Measurements from ENCODE around the gene NKD1. TPM values are rescaled to one million over a fixed set of nuclear protein-coding genes. Genes with fewer than 3 reads are reported as not detected.

The NKD1 gene
- total RNA-seq, 1 donor from 2014 or later = 2.1 TPM

DNA sequence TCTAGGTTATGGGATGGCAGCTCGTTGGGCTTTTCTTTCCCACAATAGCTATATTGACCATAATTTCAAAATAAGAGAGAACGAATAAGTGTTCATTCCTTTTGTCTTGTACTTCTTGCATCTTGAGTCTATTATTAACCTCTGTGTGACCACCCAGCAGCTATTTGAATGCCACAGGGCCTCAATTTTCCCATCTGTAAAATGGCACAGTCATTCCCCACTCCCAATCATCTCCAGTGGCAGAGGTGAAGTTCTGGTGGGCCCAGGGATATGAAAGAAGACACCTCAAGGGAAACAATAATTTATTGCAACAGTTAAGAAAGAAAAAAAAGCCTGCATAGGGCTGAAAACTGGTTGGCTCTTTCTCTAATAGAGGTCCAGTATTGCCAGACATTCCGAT lies 28.6 kb upstream of the NKD1 start:
- H3K9me3 ChIP-seq (ENCODE audit: control insufficient read depth in 3 of 3, low read length in 3 of 3) = peaks cover 0 to 12% (median 3%) of the 10 kb centered on the region in 3 donors
- no peaks in the 10 kb centered on the region for H3K4me1 ChIP-seq (ENCODE audit: control insufficient read depth in 3 of 3, insufficient read depth in 3 of 3, low read length in 3 of 3)
- H3K36me3 ChIP-seq (ENCODE audit: control insufficient read depth in 3 of 3, insufficient read depth in 3 of 3, low read length in 3 of 3) = no peaks in the 10 kb centered on the region
- H3K27ac ChIP-seq (ENCODE audit: low read depth, low read length) = no peak overlapping the region
- no peak overlapping the region for H3K4me3 ChIP-seq (ENCODE audit: low read length in 3 of 3)
- no peak overlapping the region for H3K9ac ChIP-seq (ENCODE audit: low read depth in 1 of 3, low read length in 3 of 3)
- H3K27me3 ChIP-seq (ENCODE audit: control insufficient read depth in 3 of 3, insufficient read depth in 3 of 3, low read length in 3 of 3) = peaks cover 5 to 21% (median 14%) of the 10 kb centered on the region in 3 donors

DNA sequence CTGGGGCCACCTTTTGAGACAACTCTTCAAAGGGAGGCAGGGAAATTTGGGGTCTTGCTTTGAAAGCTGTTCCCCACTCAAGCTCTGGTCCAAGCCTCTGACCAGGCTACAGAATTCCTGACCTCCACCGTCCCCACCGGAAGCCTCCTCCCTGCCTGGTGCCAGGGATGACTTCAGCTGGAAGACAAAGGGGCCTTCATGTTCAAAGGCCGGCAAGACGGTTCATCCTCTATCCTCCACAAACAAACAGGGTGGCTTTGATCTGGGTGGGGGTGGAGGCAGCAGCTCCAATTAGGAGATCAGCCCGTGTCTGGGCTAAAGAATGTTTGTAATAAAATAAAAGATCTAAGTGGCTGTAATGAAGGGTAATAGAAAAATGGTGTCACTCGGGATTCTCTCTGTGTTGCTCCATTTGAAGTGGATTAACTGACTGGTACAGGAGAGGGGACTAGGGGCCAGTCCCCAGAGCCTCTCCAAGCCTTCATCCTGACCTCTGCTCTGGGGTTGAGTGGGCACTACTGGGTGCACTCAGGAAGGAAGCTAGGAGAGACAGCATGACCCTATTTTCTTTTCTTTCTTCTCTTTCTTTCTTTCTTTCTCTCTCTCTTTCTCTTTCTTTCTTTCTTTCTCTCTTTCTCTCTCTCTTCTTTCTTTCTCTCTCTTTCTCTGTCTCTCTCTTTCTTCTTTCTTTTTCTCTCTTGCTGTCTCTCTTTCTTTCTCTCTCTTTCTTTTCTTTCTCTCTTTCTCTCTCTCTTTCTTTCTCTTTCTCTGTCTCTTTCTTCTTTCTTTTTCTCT lies 27.5 kb upstream of the NKD1 start:
- Histone ChIP-seq H3K27ac (ENCODE audit: low read depth, low read length) (no peak overlapping the region), H3K27me3 (ENCODE audit: control insufficient read depth in 3 of 3, insufficient read depth in 3 of 3, low read length in 3 of 3) (peaks cover 8 to 21% (median 14%) of the 10 kb centered on the region in 3 donors), H3K4me3 (ENCODE audit: low read length in 3 of 3) (no peak overlapping the region), H3K9me3 (ENCODE audit: control insufficient read depth in 3 of 3, low read length in 3 of 3) (peaks cover 0 to 12% (median 3%) of the 10 kb centered on the region in 3 donors), H3K9ac (ENCODE audit: low read depth in 1 of 3, low read length in 3 of 3) (no peak overlapping the region), H3K4me1 (ENCODE audit: control insufficient read depth in 3 of 3, insufficient read depth in 3 of 3, low read length in 3 of 3) (no peaks in the 10 kb centered on the region), H3K36me3 (ENCODE audit: control insufficient read depth in 3 of 3, insufficient read depth in 3 of 3, low read length in 3 of 3) (no peaks in the 10 kb centered on the region)

GRCh38 chr16:50521246-50521900 lies 26.8 kb upstream of the NKD1 start:
- no peak overlapping the region for H3K9ac ChIP-seq (ENCODE audit: low read depth in 1 of 3, low read length in 3 of 3)
- H3K27ac ChIP-seq (ENCODE audit: low read depth, low read length) = no peak overlapping the region
- no peak overlapping the region for H3K4me3 ChIP-seq (ENCODE audit: low read length in 3 of 3)
- H3K27me3 ChIP-seq (ENCODE audit: control insufficient read depth in 3 of 3, insufficient read depth in 3 of 3, low read length in 3 of 3) = peaks cover 8 to 22% (median 20%) of the 10 kb centered on the region in 3 donors
- H3K36me3 ChIP-seq (ENCODE audit: control insufficient read depth in 3 of 3, insufficient read depth in 3 of 3, low read length in 3 of 3) = no peaks in the 10 kb centered on the region
- H3K9me3 ChIP-seq (ENCODE audit: control insufficient read depth in 3 of 3, low read length in 3 of 3) = peaks cover 0 to 10% (median 3%) of the 10 kb centered on the region in 3 donors
- no peaks in the 10 kb centered on the region for H3K4me1 ChIP-seq (ENCODE audit: control insufficient read depth in 3 of 3, insufficient read depth in 3 of 3, low read length in 3 of 3)

GRCh38 chr16:50522324-50522723 lies 25.9 kb upstream of the NKD1 start:
- Histone ChIP-seq H3K27ac (ENCODE audit: low read depth, low read length) (no peak overlapping the region), H3K36me3 (ENCODE audit: control insufficient read depth in 3 of 3, insufficient read depth in 3 of 3, low read length in 3 of 3) (no peaks in the 10 kb centered on the region), H3K9me3 (ENCODE audit: control insufficient read depth in 3 of 3, low read length in 3 of 3) (peaks cover 0 to 2% (median 1%) of the 10 kb centered on the region in 3 donors), H3K9ac (ENCODE audit: low read depth in 1 of 3, low read length in 3 of 3) (no peak overlapping the region), H3K4me3 (ENCODE audit: low read length in 3 of 3) (no peak overlapping the region), H3K4me1 (ENCODE audit: control insufficient read depth in 3 of 3, insufficient read depth in 3 of 3, low read length in 3 of 3) (no peaks in the 10 kb centered on the region), H3K27me3 (ENCODE audit: control insufficient read depth in 3 of 3, insufficient read depth in 3 of 3, low read length in 3 of 3) (peaks cover 8 to 26% (median 20%) of the 10 kb centered on the region in 3 donors)

- Histone ChIP-seq H3K9me3 (ENCODE audit: control insufficient read depth in 3 of 3, low read length in 3 of 3) (no peaks in the 10 kb centered on the region), H3K4me1 (ENCODE audit: control insufficient read depth in 3 of 3, insufficient read depth in 3 of 3, low read length in 3 of 3) (no peaks in the 10 kb centered on the region), H3K27me3 (ENCODE audit: control insufficient read depth in 3 of 3, insufficient read depth in 3 of 3, low read length in 3 of 3) (peaks cover 8 to 26% (median 20%) of the 10 kb centered on the region in 3 donors), H3K36me3 (ENCODE audit: control insufficient read depth in 3 of 3, insufficient read depth in 3 of 3, low read length in 3 of 3) (no peaks in the 10 kb centered on the region), H3K9ac (ENCODE audit: low read depth in 1 of 3, low read length in 3 of 3) (no peak overlapping the region), H3K27ac (ENCODE audit: low read depth, low read length) (no peak overlapping the region), H3K4me3 (ENCODE audit: low read length in 3 of 3) (no peak overlapping the region)
Observed at GRCh38 chr16:50523710-50524109, 24.5 kb upstream of the NKD1 start.

DNA sequence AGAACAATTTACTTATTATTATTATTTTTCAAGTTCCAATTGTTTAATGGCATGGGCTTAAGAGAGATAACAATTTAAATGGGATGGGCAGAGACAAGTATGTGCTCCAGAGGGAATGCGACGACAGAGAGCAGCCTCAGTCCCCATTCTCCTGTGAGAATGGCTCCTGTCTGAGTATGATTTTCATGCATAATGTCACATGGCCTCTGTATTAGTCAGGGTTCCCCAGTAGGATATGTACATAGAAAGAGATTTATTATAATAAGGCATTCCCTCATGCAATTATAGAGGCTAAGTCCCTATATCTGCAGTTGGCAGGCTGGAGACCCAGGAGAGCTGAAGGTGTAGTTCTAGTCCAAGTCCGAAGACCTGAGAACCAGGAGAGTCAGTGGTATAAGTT lies 22.9 kb upstream of the NKD1 start:
- H3K9me3 ChIP-seq (ENCODE audit: control insufficient read depth in 3 of 3, low read length in 3 of 3) = peaks cover 0 to 5% (median 3%) of the 10 kb centered on the region in 3 donors
- H3K27ac ChIP-seq (ENCODE audit: low read depth, low read length) = no peak overlapping the region
- no peaks in the 10 kb centered on the region for H3K4me1 ChIP-seq (ENCODE audit: control insufficient read depth in 3 of 3, insufficient read depth in 3 of 3, low read length in 3 of 3)
- H3K9ac ChIP-seq (ENCODE audit: low read depth in 1 of 3, low read length in 3 of 3) = no peak overlapping the region
- no peaks in the 10 kb centered on the region for H3K36me3 ChIP-seq (ENCODE audit: control insufficient read depth in 3 of 3, insufficient read depth in 3 of 3, low read length in 3 of 3)
- H3K4me3 ChIP-seq (ENCODE audit: low read length in 3 of 3) = no peak overlapping the region
- H3K27me3 ChIP-seq (ENCODE audit: control insufficient read depth in 3 of 3, insufficient read depth in 3 of 3, low read length in 3 of 3) = peaks cover 8 to 26% (median 20%) of the 10 kb centered on the region in 3 donors

GRCh38 chr16:50525716-50526115 lies 22.5 kb upstream of the NKD1 start:
- Histone ChIP-seq H3K4me3 (ENCODE audit: low read length in 3 of 3) (no peak overlapping the region), H3K4me1 (ENCODE audit: control insufficient read depth in 3 of 3, insufficient read depth in 3 of 3, low read length in 3 of 3) (no peaks in the 10 kb centered on the region), H3K9ac (ENCODE audit: low read depth in 1 of 3, low read length in 3 of 3) (no peak overlapping the region), H3K9me3 (ENCODE audit: control insufficient read depth in 3 of 3, low read length in 3 of 3) (peaks cover 0 to 6% (median 3%) of the 10 kb centered on the region in 3 donors), H3K27me3 (ENCODE audit: control insufficient read depth in 3 of 3, insufficient read depth in 3 of 3, low read length in 3 of 3) (peaks cover 8 to 26% (median 20%) of the 10 kb centered on the region in 3 donors), H3K36me3 (ENCODE audit: control insufficient read depth in 3 of 3, insufficient read depth in 3 of 3, low read length in 3 of 3) (no peaks in the 10 kb centered on the region), H3K27ac (ENCODE audit: low read depth, low read length) (no peak overlapping the region)

- Histone ChIP-seq H3K27ac (ENCODE audit: low read depth, low read length) (no peak overlapping the region), H3K4me1 (ENCODE audit: control insufficient read depth in 3 of 3, insufficient read depth in 3 of 3, low read length in 3 of 3) (no peaks in the 10 kb centered on the region), H3K27me3 (ENCODE audit: control insufficient read depth in 3 of 3, insufficient read depth in 3 of 3, low read length in 3 of 3) (peaks cover 8 to 25% (median 19%) of the 10 kb centered on the region in 3 donors), H3K9ac (ENCODE audit: low read depth in 1 of 3, low read length in 3 of 3) (no peak overlapping the region), H3K36me3 (ENCODE audit: control insufficient read depth in 3 of 3, insufficient read depth in 3 of 3, low read length in 3 of 3) (no peaks in the 10 kb centered on the region), H3K9me3 (ENCODE audit: control insufficient read depth in 3 of 3, low read length in 3 of 3) (peaks cover 0 to 6% (median 3%) of the 10 kb centered on the region in 3 donors), H3K4me3 (ENCODE audit: low read length in 3 of 3) (no peak overlapping the region)
Observed at GRCh38 chr16:50526249-50526648, 21.9 kb upstream of the NKD1 start.

DNA sequence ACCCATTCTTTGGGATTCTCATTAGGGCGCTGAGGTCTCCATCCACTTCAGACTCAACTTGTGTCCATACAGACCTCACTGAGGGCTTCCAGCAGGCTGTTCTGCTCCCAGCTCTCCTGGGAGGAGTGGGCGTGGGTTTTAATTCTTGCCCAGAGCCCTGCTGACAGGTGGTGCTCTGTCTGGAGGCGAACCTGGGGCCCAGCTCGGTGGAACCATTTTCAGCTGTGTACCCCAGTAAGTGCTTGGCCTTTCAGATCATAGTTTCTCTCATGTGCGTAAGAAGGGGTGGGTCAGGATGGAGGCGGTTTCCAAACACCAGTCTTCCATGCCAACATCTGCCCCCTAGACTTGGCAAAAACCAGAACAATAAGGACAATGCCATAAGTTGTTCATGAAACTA lies 21.4 kb upstream of the NKD1 start:
- H3K27me3 ChIP-seq (ENCODE audit: control insufficient read depth in 3 of 3, insufficient read depth in 3 of 3, low read length in 3 of 3) = peaks cover 6 to 20% (median 14%) of the 10 kb centered on the region in 3 donors
- H3K4me1 ChIP-seq (ENCODE audit: control insufficient read depth in 3 of 3, insufficient read depth in 3 of 3, low read length in 3 of 3) = no peaks in the 10 kb centered on the region
- H3K4me3 ChIP-seq (ENCODE audit: low read length in 3 of 3) = no peak overlapping the region
- peaks cover 0 to 6% (median 3%) of the 10 kb centered on the region in 3 donors for H3K9me3 ChIP-seq (ENCODE audit: control insufficient read depth in 3 of 3, low read length in 3 of 3)
- no peak overlapping the region for H3K9ac ChIP-seq (ENCODE audit: low read depth in 1 of 3, low read length in 3 of 3)
- no peaks in the 10 kb centered on the region for H3K36me3 ChIP-seq (ENCODE audit: control insufficient read depth in 3 of 3, insufficient read depth in 3 of 3, low read length in 3 of 3)
- no peak overlapping the region for H3K27ac ChIP-seq (ENCODE audit: low read depth, low read length)

GRCh38 chr16:50528820-50529219 lies 19.4 kb upstream of the NKD1 start:
- Histone ChIP-seq H3K4me3 (ENCODE audit: low read length in 3 of 3) (no peak overlapping the region), H3K9me3 (ENCODE audit: control insufficient read depth in 3 of 3, low read length in 3 of 3) (peaks cover 0 to 6% (median 3%) of the 10 kb centered on the region in 3 donors), H3K4me1 (ENCODE audit: control insufficient read depth in 3 of 3, insufficient read depth in 3 of 3, low read length in 3 of 3) (no peaks in the 10 kb centered on the region), H3K9ac (ENCODE audit: low read depth in 1 of 3, low read length in 3 of 3) (no peak overlapping the region), H3K27me3 (ENCODE audit: control insufficient read depth in 3 of 3, insufficient read depth in 3 of 3, low read length in 3 of 3) (peaks cover 5 to 8% (median 6%) of the 10 kb centered on the region in 3 donors), H3K27ac (ENCODE audit: low read depth, low read length) (no peak overlapping the region), H3K36me3 (ENCODE audit: control insufficient read depth in 3 of 3, insufficient read depth in 3 of 3, low read length in 3 of 3) (no peaks in the 10 kb centered on the region)

All from skeletal muscle tissue (tissue), 4 donors.